Right lobe of liver (tissue), 6 donors: ENCODE data around the gene UGT2B15. TPM values are rescaled to one million over a fixed set of nuclear protein-coding genes. Genes with fewer than 3 reads are reported as not detected.
A peak's percentile ranks its signal among the peaks of the same experiment; 100 is the strongest.
"Not testable (repeated sequence)": the region's sequence is repeated elsewhere in the genome, so short reads cannot be mapped to it uniquely, and the experiment has no call there.

Source experiments
- ATAC-seq, 4 donors: fragments of 200-7000 bp; cut with Tn5 transposase; one replicate each; pipeline ENCODE4 v1.9.1; 2020; ENCODE audit warnings: mild to moderate bottlenecking in 4 of 4, moderate library complexity in 4 of 4
- DNase-seq, 3 donors: peaks; one replicate each; pipeline ENCODE4 v3.0.0-alpha.2; 2020
- H3K27ac ChIP-seq, 3 donors: fragments of 200-600 bp; one replicate each; pipeline ENCODE4 v1.8.0; 2022
- H3K27me3 ChIP-seq, 2 donors: fragments of 200-600 bp; one replicate each; pipeline ENCODE4 v1.8.0; 2022
- H3K36me3 ChIP-seq, 4 donors: fragments of 200-600 bp; sonication (generic) in 1 of 4; one replicate each; pipeline versions ENCODE4 v1.5.1 to v1.8.0; 2017 to 2022; ENCODE audit warnings: control low read depth in 1 of 4
- H3K4me1 ChIP-seq, 4 donors: fragments of 200-600 bp; sonication (generic) in 1 of 4; one replicate each; pipeline versions ENCODE4 v1.5.1 to v1.8.0; 2017 to 2022; ENCODE audit warnings: control low read depth in 1 of 4
- H3K4me3 ChIP-seq, 3 donors: fragments of 200-600 bp; one replicate each; pipeline ENCODE4 v1.8.0; 2022
- H3K9me3 ChIP-seq, 4 donors: fragments of 200-600 bp; sonication (generic) in 1 of 4; one replicate each; pipeline versions ENCODE4 v1.5.1 to v1.8.0; 2017 to 2022; ENCODE audit warnings: control low read depth in 1 of 4
- POLR2A ChIP-seq: fragments of 450-650 bp; IDR thresholded peaks from one replicate; pipeline ENCODE4 v1.6.1; 2017; ENCODE audit warnings: antibody characterized with exemption, mild to moderate bottlenecking
- WGBS: methylation state at CpG from one replicate; pipeline ENCODE4 v1.1.6; 2018; ENCODE audit warnings: low coverage, low lambda C conversion rate; ENCODE audit not compliant: insufficient coverage; ENCODE audit errors: missing lambda C conversion rate; 5-methylcytosine and 5-hydroxymethylcytosine counted together
- intact Hi-C, 2 donors: fragments of 100-400 bp; cut with DNase I; formaldehyde crosslinking; loops; one replicate each; pipeline versions ENCODE4 v1.11.2 to v1.14.1; 2022
- total RNA-seq, 6 experiments: library from RNA; depleted of rRNA in 2 of 6; stranded (reverse); fragments of >200 nt in 2 of 6; fragmentation: NEBNext Ultra II Directional in 3 of 6; extraction: Animal tissue kit (Norgen Biotek cat#: 25700) in 3 of 6; gene quantifications; one replicate each; pipeline versions ENCODE4 v1.1.0 to v1.2.4, GENCODE V29; 2016 to 2023
- TF ChIP-seq, protein P1 (sequence below), 4 donors: fragments of 200-600 bp in 3 of 4; fragments of 450-650 bp in 1 of 4; IDR thresholded peaks; one replicate each; pipeline versions ENCODE4 v1.5.1 to v1.8.0; 2016 to 2022; ENCODE audit warnings: antibody characterized with exemption in 4 of 4, mild to moderate bottlenecking in 2 of 4
- donor health status: DM: no; HTN: yes; CAD: no.
- donor health status: DM: no; HTN: no; CAD: no.
- donor health status: DM: no; HTN: no; CAD: no.
- donor health status: DM: no; HTN: yes; CAD: no.
- donor health status: DM: no; HTN: yes; CAD: no.

UGT2B15 gene
- total RNA-seq, 6 experiments from 2014 or later = 44.9 to 533 (median 152) TPM

DNA sequence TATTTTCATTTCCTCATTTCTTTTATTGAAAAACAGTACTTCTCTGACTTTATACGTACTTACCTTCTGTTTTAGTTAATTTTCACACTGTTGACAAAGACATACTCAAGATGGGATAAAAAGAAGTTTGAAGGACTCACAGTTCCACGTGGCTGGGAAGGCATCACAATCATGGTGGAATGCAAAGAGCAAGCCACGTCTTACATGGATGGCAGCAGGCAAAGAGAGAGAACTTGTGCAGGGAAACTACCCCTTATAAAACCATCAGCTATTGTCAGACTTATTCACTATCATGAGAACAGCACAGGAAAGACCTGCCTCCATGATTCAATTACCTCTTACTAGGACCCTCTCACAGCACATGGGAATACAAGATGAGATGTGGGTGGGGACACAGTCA, 20.7 kb upstream of the UGT2B15 start:
- no peaks in the 10 kb centered on the region for H3K4me1 ChIP-seq
- no peak overlapping the region for H3K27ac ChIP-seq
- H3K9me3 ChIP-seq = no peaks in the 10 kb centered on the region
- no peak for TF ChIP-seq POLR2A
- TF ChIP-seq, protein P1, sequence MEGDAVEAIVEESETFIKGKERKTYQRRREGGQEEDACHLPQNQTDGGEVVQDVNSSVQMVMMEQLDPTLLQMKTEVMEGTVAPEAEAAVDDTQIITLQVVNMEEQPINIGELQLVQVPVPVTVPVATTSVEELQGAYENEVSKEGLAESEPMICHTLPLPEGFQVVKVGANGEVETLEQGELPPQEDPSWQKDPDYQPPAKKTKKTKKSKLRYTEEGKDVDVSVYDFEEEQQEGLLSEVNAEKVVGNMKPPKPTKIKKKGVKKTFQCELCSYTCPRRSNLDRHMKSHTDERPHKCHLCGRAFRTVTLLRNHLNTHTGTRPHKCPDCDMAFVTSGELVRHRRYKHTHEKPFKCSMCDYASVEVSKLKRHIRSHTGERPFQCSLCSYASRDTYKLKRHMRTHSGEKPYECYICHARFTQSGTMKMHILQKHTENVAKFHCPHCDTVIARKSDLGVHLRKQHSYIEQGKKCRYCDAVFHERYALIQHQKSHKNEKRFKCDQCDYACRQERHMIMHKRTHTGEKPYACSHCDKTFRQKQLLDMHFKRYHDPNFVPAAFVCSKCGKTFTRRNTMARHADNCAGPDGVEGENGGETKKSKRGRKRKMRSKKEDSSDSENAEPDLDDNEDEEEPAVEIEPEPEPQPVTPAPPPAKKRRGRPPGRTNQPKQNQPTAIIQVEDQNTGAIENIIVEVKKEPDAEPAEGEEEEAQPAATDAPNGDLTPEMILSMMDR (IDR thresholded peaks at IDR 0.05) = no peak
- H3K27me3 ChIP-seq = no peaks in the 10 kb centered on the region
- intact Hi-C loops = no loop called here
- no peak for ATAC-seq
- no peak for DNase-seq
- H3K36me3 ChIP-seq = no peaks in the 10 kb centered on the region
- 63% methylated on average over 3 of the region's 3 CpGs for WGBS
- no peak overlapping the region for H3K4me3 ChIP-seq

GRCh38 chr4:68683034-68683433, 12.6 kb upstream of the UGT2B15 start:
- Histone ChIP-seq H3K36me3 (no peaks in the 10 kb centered on the region), H3K4me3 (no peak overlapping the region), H3K9me3 (no peaks in the 10 kb centered on the region), H3K27ac (no peak overlapping the region), H3K4me1 (no peaks in the 10 kb centered on the region), H3K27me3 (no peaks in the 10 kb centered on the region)
- TF ChIP-seq, protein P1 (IDR thresholded peaks at IDR 0.05) = no peak
- TF ChIP-seq POLR2A = no peak
- 13% methylated on average over 1 of the region's 5 CpGs for WGBS
- intact Hi-C loops = no loop called here
- DNase-seq (no peak), ATAC-seq (no peak)

- 75% methylated on average over 3 of the region's 3 CpGs for WGBS
- H3K27me3 ChIP-seq, H3K36me3 ChIP-seq, ATAC-seq, H3K4me3 ChIP-seq, H3K27ac ChIP-seq, DNase-seq, H3K4me1 ChIP-seq, intact Hi-C loops, H3K9me3 ChIP-seq: not testable (repeated sequence)
Measured at GRCh38 chr4:68681298-68681697, 10.8 kb upstream of the UGT2B15 start.

DNA sequence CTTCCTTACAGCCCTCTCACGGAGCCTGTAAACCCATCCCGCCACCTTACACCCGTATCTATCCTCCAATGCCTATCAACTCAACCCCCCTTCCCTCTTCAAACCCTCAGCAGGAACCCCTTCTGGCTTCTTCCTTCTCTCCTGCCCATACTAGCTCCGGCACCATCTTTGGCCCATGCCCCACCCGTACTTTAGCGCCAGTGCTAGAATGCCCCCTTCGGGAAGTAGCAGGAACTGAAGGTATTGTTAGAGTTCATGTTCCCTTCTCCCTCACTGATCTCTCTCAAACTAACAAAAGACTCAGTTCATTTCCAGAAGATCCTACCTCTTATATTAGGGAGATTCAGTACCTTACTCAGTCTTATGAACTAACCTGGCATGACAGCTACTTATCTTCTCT, 2.7 kb upstream of the UGT2B15 start:
- Histone ChIP-seq H3K9me3 (no peaks in the 10 kb centered on the region), H3K36me3 (no peaks in the 10 kb centered on the region), H3K27me3 (no peaks in the 10 kb centered on the region), H3K4me3 (no peak overlapping the region), H3K27ac (no peak overlapping the region), H3K4me1 (no peaks in the 10 kb centered on the region)
- DNase-seq (no peak), ATAC-seq (no peak)
- TF ChIP-seq, protein P1 (IDR thresholded peaks at IDR 0.05) = no peak
- no peak for TF ChIP-seq POLR2A
- intact Hi-C loops = no loop called here
- WGBS = 89% methylated on average over 7 of the region's 7 CpGs

DNA sequence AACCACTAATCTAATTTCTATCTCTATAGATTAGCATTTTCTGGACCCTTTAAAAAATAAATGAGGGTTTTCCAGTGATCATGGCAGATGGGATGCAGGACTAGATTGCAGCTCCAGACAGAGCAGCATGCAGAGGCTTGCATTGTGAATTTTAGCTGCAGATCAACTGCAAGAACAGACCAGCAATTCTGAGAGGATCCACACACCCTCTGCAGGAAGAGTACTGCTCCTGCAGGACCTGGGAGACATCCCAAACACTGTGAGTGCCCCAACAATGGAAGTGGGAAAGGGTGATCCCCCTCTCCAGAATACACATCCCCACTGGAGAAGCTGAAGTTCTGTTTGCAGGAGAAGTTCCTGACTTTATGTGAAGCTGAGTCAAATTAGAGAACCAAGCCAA, 765 bp upstream of the UGT2B15 start:
- H3K4me3 ChIP-seq, intact Hi-C loops, DNase-seq, H3K27me3 ChIP-seq, H3K27ac ChIP-seq, H3K36me3 ChIP-seq, H3K9me3 ChIP-seq, H3K4me1 ChIP-seq: not testable (repeated sequence)
- TF ChIP-seq, protein P1 (IDR thresholded peaks at IDR 0.05) = peak; percentile 23 to 45 (median 34)
- peak; percentile 56 to 78 (median 66) for ATAC-seq

DNA sequence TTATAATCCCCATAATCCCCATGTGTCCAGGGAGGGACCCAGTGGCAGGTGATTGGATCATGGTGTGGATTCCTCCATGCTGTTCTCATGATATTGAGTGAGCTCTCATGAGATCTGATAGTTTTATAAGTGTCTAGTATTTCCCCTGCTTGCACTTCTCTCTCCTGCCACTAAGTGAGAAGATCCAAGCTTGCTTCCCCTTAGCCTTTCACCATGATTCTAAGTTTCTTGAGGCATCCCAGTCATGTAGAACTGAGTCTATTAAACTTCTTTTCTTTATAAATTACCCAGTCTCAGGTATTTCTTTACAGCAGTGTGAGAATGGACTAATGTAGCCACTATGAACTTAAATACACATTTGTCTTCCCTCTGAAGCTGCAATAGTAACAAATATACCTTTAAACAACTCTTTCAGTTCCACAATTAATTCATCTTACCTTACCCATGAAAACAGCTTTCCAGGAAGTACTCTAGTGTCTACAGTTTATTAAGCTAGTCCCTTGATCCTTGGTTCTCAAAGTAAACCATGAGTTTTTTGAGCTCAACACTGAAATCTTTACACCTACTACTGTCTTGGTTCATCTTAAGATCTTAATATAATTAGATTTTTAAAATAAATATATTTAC, 1.8 kb downstream of the UGT2B15 start:
- DNase-seq, intact Hi-C loops, H3K27me3 ChIP-seq, H3K36me3 ChIP-seq, H3K4me1 ChIP-seq, H3K9me3 ChIP-seq: not testable (repeated sequence)
- ATAC-seq = peak in 3 of 4 donors; percentile 17 to 19 (median 19)
- peak overlapping the region; percentile 28 to 61 (median 52) for H3K4me3 ChIP-seq
- H3K27ac ChIP-seq = peak overlapping the region in 2 of 3 donors; percentile 72 to 87

- H3K4me1 ChIP-seq, H3K9me3 ChIP-seq, H3K36me3 ChIP-seq, ATAC-seq, DNase-seq, H3K27me3 ChIP-seq, intact Hi-C loops: not testable (repeated sequence)
- H3K27ac ChIP-seq = peak overlapping the region; percentile 38 to 79 (median 72)
- peak overlapping the region; percentile 15 to 61 (median 43) for H3K4me3 ChIP-seq
Measured at GRCh38 chr4:68667551-68667950, 2.9 kb downstream of the UGT2B15 start.

- WGBS = 18% methylated on average over 3 of the region's 3 CpGs
- H3K27me3 ChIP-seq, H3K9me3 ChIP-seq, intact Hi-C loops, H3K4me3 ChIP-seq, DNase-seq, H3K36me3 ChIP-seq: not testable (repeated sequence)
- ATAC-seq = peak; percentile 16 to 31 (median 24)
- peaks cover 0 to 21% (median 0%) of the 10 kb centered on the region in 4 donors for H3K4me1 ChIP-seq
- H3K27ac ChIP-seq = peak overlapping the region in 2 of 3 donors; percentile 5 to 79
Measured at GRCh38 chr4:68664721-68665120, 5.7 kb downstream of the UGT2B15 start.
